A673 (cell line): ENCODE results near the gene STH. TPM values are rescaled to one million over a fixed set of nuclear protein-coding genes. Genes with fewer than 3 reads are reported as not detected.

Experiments
- BruUV-seq: library from RNA; stranded (reverse); fragments of 400-500 nt; replicated peaks from 2 replicates; lab custom pipeline; 2021; lab: Mats Ljungman, UMichigan
- CTCF ChIA-PET: fragments of 300-600 bp; sonication (Branson Sonifier 250); formaldehyde crosslinking; loops from one replicate; lab custom pipeline; 2022; ENCODE audit warnings: antibody characterized with exemption; lab: Charles Lee
- POLR2A ChIA-PET: fragments of 300-600 bp; sonication (Branson Sonifier 250); formaldehyde crosslinking; loops from one replicate; lab custom pipeline; 2022; ENCODE audit warnings: antibody characterized with exemption; ENCODE audit not compliant: low non-redundant PET; lab: Charles Lee
- DNase-seq: peaks from one replicate; pipeline ENCODE4 v3.0.0-alpha.2; 2015; ENCODE audit warnings: low spot score
- H3K27ac ChIP-seq: fragments of 200-600 bp; sonication (generic); 2 replicates; pipeline ENCODE4 v1.5.1; 2016; ENCODE audit warnings: mixed run types, low read depth, mild to moderate bottlenecking, mixed read lengths, antibody characterized with exemption, low read length; ENCODE audit not compliant: poor library complexity, severe bottlenecking
- H3K27me3 ChIP-seq: fragments of 200-600 bp; sonication (generic); replicated peaks from 2 replicates; pipeline ENCODE4 v1.6.1; 2017; ENCODE audit warnings: mixed run types, low read depth, mild to moderate bottlenecking, mixed read lengths, antibody characterized with exemption, low read length; ENCODE audit not compliant: insufficient read depth, poor library complexity
- H3K36me3 ChIP-seq: fragments of 200-600 bp; sonication (generic); 2 replicates; pipeline ENCODE4 v1.6.1; 2016; ENCODE audit warnings: mixed run types, mild to moderate bottlenecking, mixed read lengths, antibody characterized with exemption, low read length; ENCODE audit not compliant: insufficient read depth, poor library complexity, severe bottlenecking
- H3K4me1 ChIP-seq: fragments of 200-600 bp; sonication (generic); 2 replicates; pipeline ENCODE4 v1.6.1; 2017; ENCODE audit warnings: mixed run types, mild to moderate bottlenecking, mixed read lengths, antibody characterized with exemption, low read length; ENCODE audit not compliant: insufficient read depth, poor library complexity, severe bottlenecking
- H3K4me3 ChIP-seq: fragments of 200-600 bp; sonication (generic); 2 replicates; pipeline ENCODE4 v1.5.1; 2016; ENCODE audit warnings: low read depth, mixed run types, mild to moderate bottlenecking, mixed read lengths, low read length; ENCODE audit not compliant: poor library complexity, severe bottlenecking
- H3K9me3 ChIP-seq: fragments of 200-600 bp; sonication (generic); 2 replicates; pipeline ENCODE4 v1.6.1; 2016; ENCODE audit warnings: mixed run types, low read depth, mild to moderate bottlenecking, mixed read lengths, antibody characterized with exemption, low read length; ENCODE audit not compliant: poor library complexity, severe bottlenecking
- CTCF ChIP-seq: fragments of 300-800, 200-600 bp; sonication (generic); conservative IDR thresholded peaks from 2 replicates; pipeline ENCODE4 v1.5.1; 2017; ENCODE audit warnings: low read depth, mild to moderate bottlenecking, antibody characterized with exemption, low read length, moderate library complexity, mixed read lengths
- EZH2 ChIP-seq: fragments of 200-600 bp; sonication (generic); IDR thresholded peaks from 2 replicates; pipeline ENCODE4 v1.6.1; 2017; ENCODE audit warnings: borderline replicate concordance, low read depth, mild to moderate bottlenecking, mixed read lengths, antibody characterized with exemption, low read length; ENCODE audit not compliant: poor library complexity, severe bottlenecking
- intact Hi-C: fragments of 100-400 bp; cut with micrococcal nuclease; formaldehyde crosslinking; loops from one replicate; pipeline ENCODE4 v1.10.0; 2022; ENCODE audit not compliant: unreplicated experiment
- total RNA-seq: library from RNA; stranded (reverse); gene quantifications from 2 replicates; pipeline ENCODE4 v1.2.3, GENCODE V29; 2021

STH gene
- total RNA-seq, 1 experiment from 2014 or later, result not detected

GRCh38 chr17:46009681-46010596 lies 10.9 kb downstream of the STH start:
- Histone ChIP-seq H3K4me3 (no peak overlapping the region), H3K4me1 (peaks cover 11% of the 10 kb centered on the region), H3K36me3 (no peaks in the 10 kb centered on the region), H3K9me3 (no peaks in the 10 kb centered on the region), H3K27me3 (no peaks in the 10 kb centered on the region), H3K27ac (no peak overlapping the region)
- ChIA-PET CTCF (no interaction called here), POLR2A (no interaction called here)
- DNase-seq, result no peak
- TF ChIP-seq EZH2 (no peak), CTCF (no peak)
- no TSS peak for BruUV-seq
- intact Hi-C loops, result no loop called here

GRCh38 chr17:46010597-46011186 lies 11.6 kb downstream of the STH start:
- no peaks in the 10 kb centered on the region for H3K9me3 ChIP-seq
- no peak overlapping the region for H3K27ac ChIP-seq
- H3K4me1 ChIP-seq, result peaks cover 11% of the 10 kb centered on the region
- H3K27me3 ChIP-seq, result no peaks in the 10 kb centered on the region
- DNase-seq, result no peak
- intact Hi-C loops, result no loop called here
- no peak for TF ChIP-seq CTCF
- TF ChIP-seq EZH2, result no peak
- ChIA-PET POLR2A (no interaction called here), CTCF (no interaction called here)
- H3K4me3 ChIP-seq, result no peak overlapping the region
- no peaks in the 10 kb centered on the region for H3K36me3 ChIP-seq
- BruUV-seq, result no TSS peak

- H3K9me3 ChIP-seq, result no peaks in the 10 kb centered on the region
These were observed 12.9 kb downstream of the STH start for GRCh38 chr17:46011711-46012505.

More at GRCh38 chr17:46011711-46012505, 12.9 kb downstream of the STH start:
- no peak overlapping the region for H3K4me3 ChIP-seq
- POLR2A ChIA-PET, result no interaction called here
- peaks cover 11% of the 10 kb centered on the region for H3K4me1 ChIP-seq
- CTCF ChIA-PET, result no interaction called here
- no peak overlapping the region for H3K27ac ChIP-seq
- H3K36me3 ChIP-seq, result no peaks in the 10 kb centered on the region
- no peak for DNase-seq
- no peaks in the 10 kb centered on the region for H3K27me3 ChIP-seq
- no TSS peak for BruUV-seq
- intact Hi-C loops, result no loop called here
- TF ChIP-seq CTCF (no peak), EZH2 (no peak)
